GM12864 (cell line): ENCODE measurements around the gene SAMHD1.

Experiments used
- DNase-seq: peaks from one replicate; pipeline ENCODE4 v3.0.0-alpha.2; 2011; ENCODE audit warnings: low read depth
- H3K4me3 ChIP-seq: 2 replicates; pipeline ENCODE4 v1.5.1; 2011; ENCODE audit warnings: mild to moderate bottlenecking, low read depth, low read length, control low read depth
- CTCF ChIP-seq: IDR thresholded peaks from 2 replicates; pipeline ENCODE4 v1.5.1; 2011; ENCODE audit warnings: low read depth, mild to moderate bottlenecking, moderate library complexity, low read length, control low read depth, inconsistent platforms; ENCODE audit errors: missing control alignments

SAMHD1 gene

DNA sequence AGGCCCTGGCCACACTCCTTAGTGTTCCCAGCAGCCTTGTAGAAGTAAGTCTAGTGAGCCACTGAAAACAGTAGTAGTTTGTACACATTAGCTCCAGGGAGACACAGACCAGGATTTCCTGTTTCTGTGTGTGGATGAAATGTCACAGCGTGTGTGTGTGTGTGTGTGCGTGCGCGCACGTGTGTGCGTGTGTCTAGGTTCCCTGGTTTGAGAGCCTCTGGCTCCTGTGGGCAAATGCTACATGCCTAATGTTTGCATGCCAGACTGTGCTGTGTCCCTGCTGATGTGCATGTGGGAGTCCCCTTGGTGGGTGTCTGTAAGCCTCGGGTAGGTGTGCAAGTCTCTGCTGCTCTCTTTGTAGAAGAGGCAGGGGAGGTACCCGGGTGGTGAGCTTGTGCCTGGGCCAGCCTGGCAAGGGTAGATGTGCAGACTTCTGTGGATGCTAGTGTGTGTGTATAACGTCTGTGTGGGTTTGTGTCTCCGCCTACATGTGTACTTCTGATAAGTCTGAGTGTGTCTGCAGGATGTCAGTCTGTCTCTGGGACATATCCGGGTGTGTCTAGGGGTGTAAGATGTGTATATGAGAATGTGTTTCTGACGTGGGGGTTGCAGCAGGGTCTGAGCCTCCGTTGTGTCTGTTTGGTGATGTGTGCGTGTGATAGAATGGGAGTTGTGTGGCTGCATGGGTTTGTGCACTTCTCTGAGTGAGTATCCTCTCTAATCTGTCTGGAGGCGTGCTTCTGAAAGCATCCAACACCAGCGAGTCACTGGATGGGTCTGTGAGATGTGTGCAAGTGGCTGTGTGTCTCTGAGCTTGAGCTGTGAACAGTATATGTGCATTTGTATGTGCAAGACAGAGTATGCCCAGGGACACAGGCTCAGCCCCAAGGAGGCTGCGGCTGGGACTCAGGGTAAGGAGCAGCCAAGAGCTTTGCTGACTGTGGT, 94.5 kb downstream of the SAMHD1 start:
- H3K4me3 ChIP-seq: no peak overlapping the region
- DNase-seq: no peak
- no peak for TF ChIP-seq CTCF

DNA sequence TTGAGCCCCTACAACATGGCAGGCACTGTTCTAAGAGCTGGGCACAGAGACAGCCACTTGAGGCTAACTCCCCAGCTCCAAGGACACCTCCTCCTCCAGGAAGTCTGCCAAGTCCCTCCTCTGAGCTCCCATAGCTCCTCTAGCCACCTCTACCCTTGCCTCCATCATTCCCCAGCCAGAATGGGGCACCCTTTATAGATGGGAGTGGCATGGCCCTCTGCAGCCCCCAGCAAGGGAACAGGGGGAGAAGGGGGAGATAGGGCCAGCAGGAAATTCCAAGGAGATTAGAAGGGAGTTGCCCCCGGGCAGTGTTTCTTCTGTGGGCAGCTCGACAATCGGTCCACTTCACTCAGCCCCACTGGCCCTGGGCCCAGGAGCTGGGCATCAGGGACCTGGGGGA, 95.3 kb downstream of the SAMHD1 start:
- TF ChIP-seq CTCF: no peak
- DNase-seq: no peak
- no peak overlapping the region for H3K4me3 ChIP-seq

- no peak for TF ChIP-seq CTCF
- no peak overlapping the region for H3K4me3 ChIP-seq
- no peak for DNase-seq
Observed at GRCh38 chr20:36855241-36855657, 96.3 kb downstream of the SAMHD1 start.

DNA sequence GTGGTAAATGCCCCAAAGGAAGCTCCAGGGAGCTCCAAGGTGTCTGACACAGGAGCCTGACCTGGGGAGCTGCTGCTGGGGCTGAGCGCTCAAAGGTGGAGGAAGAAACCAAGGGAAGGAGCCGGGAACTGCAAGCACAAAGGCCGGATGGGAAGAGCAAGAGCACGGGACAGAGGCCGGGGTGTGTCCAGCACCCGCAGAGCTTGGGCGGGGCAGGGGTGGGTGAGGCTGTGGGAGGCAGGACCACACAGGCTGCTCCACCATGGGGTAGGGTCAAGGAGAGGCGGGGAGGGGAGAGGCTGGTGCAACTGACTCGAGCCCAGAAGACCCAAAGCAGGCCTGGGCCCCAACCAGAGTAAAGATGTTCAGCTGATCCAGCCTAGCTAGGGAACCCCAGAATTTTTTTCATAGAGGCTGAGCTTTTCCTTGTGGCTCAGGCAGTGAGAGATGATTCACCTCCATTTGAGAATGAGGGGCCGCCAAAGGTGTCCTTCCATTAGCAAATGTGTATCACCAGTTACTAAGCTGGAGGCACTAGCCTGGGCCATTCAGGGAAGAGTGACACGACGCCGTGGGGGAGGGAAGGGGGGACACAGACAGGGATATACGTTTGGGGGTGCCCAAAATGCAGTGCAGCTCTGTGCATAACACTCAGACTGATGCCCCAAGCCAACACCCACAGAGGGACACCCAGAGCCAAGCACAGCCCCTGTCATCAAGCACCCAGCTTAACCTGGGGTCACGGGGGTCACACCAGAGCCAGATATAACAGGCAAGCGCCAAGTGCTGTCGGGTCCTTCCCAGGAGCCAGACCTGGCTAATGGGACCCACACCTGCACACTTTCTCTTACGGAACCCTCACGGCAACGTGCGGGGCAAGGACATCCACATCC, 96.9 kb downstream of the SAMHD1 start:
- no peak for DNase-seq
- H3K4me3 ChIP-seq: no peak overlapping the region
- TF ChIP-seq CTCF: no peak

- no peak for TF ChIP-seq CTCF
- H3K4me3 ChIP-seq: peak overlapping the region; percentile 54
- no peak for DNase-seq
Observed at GRCh38 chr20:36852187-36852586, 99.3 kb downstream of the SAMHD1 start.

DNA sequence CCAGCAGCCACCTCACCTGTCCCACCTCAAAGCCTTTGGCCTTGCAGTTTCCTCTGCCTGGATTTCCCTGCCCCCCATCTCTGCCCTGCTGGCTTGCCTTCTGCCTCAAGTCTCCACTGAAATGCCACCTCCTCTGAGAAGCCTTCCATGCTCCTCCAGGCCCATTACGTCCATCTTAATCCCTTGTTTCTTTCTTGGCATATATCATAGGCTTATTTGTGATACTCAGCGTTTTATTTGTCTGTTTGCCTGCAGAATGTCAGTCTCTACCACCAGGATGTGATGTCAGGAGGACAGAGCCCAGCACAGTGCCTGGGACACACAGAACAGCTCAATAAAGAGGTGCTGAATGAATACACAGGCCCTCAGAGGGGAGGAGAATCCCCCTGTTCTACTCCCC, 100.0 kb downstream of the SAMHD1 start:
- peak overlapping the region; percentile 54; the same call in 1 of the 2 replicates for H3K4me3 ChIP-seq
- DNase-seq: no peak
- no peak for TF ChIP-seq CTCF
